ENCODE results near the gene KLHL17. TPM values are rescaled to one million over a fixed set of nuclear protein-coding genes. Genes with fewer than 3 reads are reported as not detected.

The KLHL17 gene
- total RNA-seq, 2 experiments from 2014 or later: 23.6 to 27.1 TPM

DNA sequence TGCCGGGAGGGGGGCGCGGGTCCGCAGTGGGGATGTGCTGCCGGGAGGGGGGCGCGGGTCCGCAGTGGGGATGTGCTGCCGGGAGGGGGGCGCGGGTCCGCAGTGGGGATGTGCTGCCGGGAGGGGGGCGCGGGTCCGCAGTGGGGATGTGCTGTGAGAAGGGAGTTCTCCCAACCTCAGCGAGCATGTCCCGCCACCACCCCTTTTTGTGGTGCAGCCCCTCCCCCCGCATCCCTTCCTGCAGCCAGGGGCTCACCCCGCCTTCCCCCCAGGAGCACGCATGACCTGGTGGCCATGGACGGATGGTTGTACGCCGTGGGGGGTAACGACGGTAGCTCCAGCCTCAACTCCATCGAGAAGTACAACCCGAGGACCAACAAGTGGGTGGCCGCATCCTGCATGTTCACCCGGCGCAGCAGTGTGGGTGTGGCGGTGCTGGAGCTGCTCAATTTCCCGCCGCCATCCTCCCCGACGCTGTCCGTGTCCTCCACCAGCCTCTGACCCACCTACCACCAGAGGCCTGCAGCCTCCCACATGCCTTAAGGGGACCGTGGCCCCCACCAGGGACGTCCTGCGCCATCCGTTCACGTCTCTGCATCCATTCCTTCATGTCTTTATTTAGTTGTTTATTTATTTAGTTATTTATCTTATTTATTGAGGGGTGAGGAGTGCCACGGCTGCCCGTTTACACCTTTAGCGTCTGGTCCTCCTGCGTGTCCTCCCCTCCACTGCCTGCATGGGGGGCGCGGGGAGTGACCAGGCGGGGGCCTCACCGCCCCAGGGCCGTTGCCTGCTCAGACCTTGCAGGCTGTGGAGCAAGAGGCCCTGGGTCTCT lies 4.5 kb downstream of the KLHL17 start:
- CTCF ChIA-PET: no interaction called here
- H3K4me3 Mint-ChIP-seq: no peak overlapping the region

DNA sequence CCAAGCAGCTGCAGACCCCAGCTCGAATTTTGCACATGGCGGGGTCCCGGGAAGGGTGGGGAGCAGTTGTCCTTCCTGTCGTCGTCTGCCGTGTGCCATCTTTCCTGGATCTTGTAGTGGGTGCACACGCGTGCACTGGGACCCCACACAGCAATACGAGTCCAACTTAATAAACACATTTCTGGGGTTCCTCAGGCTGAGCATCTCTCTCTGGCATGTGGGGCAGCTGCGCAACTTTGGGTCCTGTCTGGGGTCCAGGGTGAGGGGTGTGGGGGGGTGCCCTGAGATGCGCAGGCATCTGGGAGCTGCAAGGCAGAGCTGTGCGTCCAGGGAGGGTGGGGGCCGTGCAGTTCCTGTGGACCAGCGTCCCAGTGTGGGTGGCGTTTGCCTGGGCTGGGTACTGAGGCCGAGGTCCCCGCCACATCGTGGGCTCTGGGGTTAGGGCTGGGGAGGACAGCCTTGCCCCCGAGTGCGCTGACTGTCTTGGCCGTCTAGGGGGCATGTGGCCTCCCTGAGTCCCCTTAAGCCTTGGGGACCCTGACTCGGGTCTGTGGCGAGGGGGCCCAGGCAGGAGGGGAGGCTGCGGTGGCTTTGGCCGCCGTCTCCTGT lies 5.2 kb downstream of the KLHL17 start:
- H3K27ac Mint-ChIP-seq: no peak overlapping the region
- H3K4me3 Mint-ChIP-seq: peak overlapping the region; percentile 38
- H3K27me3 Mint-ChIP-seq: peaks cover 11% of the 10 kb centered on the region
- peaks cover 17% of the 10 kb centered on the region for H3K4me1 Mint-ChIP-seq
- H3K9me3 Mint-ChIP-seq: peaks cover 3% of the 10 kb centered on the region
- DNase-seq: no peak
- POLR2A ChIA-PET: no interaction called here
- CTCF ChIA-PET: no interaction called here
- H3K36me3 Mint-ChIP-seq (ENCODE audit: low read depth): peaks cover 3% of the 10 kb centered on the region

More for the DNA sequence above, 4.5 kb downstream of the KLHL17 start:
- Mint-ChIP-seq H3K9me3 (peaks cover 3% of the 10 kb centered on the region), H3K4me1 (peaks cover 21% of the 10 kb centered on the region), H3K36me3 (ENCODE audit: low read depth) (peaks cover 3% of the 10 kb centered on the region), H3K27me3 (peaks cover 11% of the 10 kb centered on the region), H3K27ac (no peak overlapping the region)
- DNase-seq: no peak
- POLR2A ChIA-PET: no interaction called here

DNA sequence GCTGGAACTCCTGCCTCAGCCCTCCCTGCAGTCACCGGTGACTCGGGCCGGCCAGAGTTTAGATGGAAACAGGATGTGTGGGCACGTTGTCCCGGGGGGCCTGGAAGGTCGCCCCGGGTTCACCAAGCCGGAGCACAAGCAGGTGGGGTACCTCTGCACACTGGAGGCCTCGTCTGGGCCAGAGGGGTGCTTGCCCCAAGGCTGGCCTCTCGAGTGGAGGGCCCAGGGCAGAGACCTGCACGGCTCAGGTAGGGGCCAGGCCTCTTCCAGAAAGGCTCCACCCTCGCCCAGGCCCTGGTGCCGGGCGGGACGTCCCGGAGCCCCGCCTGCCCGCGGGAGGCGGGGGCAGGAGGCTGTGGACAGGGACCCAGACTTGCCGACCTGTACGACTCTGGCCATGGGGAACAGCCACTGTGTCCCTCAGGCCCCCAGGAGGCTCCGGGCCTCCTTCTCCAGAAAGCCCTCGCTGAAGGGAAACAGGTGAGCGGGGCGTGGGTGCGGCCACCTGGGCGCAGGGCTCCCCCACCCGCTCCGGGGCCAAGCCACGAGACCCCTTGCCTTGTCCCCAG lies 5.8 kb downstream of the KLHL17 start, which contains the start of gene PLEKHN1:
Gene PLEKHN1 (plus strand): TSS at position 348 of the 569 bp plus-strand sequence. CDS start 50 bp downstream, at position 398.
- H3K4me3 Mint-ChIP-seq: peak within 1 kb of the TSS; percentile 76
- H3K27ac Mint-ChIP-seq: peak within 1 kb of the TSS; percentile 79
- peaks cover 3% of the 10 kb centered on the region for H3K36me3 Mint-ChIP-seq (ENCODE audit: low read depth)
- peaks cover 11% of the 10 kb centered on the region for H3K27me3 Mint-ChIP-seq
- POLR2A ChIA-PET: no interaction called here
- peaks cover 3% of the 10 kb centered on the region for H3K9me3 Mint-ChIP-seq
- peaks cover 17% of the 10 kb centered on the region for H3K4me1 Mint-ChIP-seq
- no peak for DNase-seq
- CTCF ChIA-PET: interaction anchor here (0.6 to 0.9 kb wide), 2 partner anchors 17 to 59 kb away, joined by 3 read pairs; no protein-coding TSS in a partner anchor

DNA sequence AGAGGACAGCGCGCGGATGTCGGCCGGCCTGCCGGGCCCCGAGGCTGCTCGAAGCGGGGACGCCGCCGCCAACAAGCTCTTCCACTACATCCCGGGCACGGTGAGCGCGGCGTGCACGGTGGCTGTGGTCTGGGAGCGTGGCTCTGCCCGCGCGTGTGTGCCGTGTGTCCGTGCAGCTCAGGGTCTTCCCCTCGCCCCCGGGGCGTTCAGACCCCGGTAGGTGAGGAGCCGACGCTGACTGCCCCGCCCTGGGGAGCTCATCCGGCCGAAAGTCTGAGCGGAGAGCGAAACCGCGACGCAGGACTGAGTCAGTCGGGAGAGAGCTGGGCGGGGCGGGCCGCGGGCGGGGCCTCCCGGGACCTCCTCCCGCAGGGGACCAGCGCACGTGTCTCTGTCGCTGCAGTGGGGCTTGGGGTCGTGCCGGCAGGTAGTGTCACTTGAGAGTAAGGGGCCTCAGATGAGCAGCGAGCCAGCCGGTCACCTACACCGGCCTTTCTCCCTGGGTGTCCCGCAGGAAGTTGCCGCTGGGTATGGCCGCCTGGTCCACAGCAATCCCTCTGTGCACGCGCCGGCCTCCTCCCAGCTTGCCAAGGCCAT lies 6.4 kb downstream of the KLHL17 start:
- ChIA-PET CTCF (interaction anchor here (0.6 to 1.7 kb wide), 4 partner anchors 10 to 59 kb away, joined by 3 to 8 read pairs (median 3); partner anchors contain the start of gene PERM1), POLR2A (no interaction called here)
- Mint-ChIP-seq H3K4me1 (peaks cover 13% of the 10 kb centered on the region), H3K27ac (peak overlapping the region; percentile 79), H3K36me3 (ENCODE audit: low read depth) (peaks cover 3% of the 10 kb centered on the region), H3K9me3 (peaks cover 3% of the 10 kb centered on the region), H3K4me3 (peak overlapping the region; percentile 76), H3K27me3 (peaks cover 11% of the 10 kb centered on the region)
- DNase-seq: peak; percentile 83

DNA sequence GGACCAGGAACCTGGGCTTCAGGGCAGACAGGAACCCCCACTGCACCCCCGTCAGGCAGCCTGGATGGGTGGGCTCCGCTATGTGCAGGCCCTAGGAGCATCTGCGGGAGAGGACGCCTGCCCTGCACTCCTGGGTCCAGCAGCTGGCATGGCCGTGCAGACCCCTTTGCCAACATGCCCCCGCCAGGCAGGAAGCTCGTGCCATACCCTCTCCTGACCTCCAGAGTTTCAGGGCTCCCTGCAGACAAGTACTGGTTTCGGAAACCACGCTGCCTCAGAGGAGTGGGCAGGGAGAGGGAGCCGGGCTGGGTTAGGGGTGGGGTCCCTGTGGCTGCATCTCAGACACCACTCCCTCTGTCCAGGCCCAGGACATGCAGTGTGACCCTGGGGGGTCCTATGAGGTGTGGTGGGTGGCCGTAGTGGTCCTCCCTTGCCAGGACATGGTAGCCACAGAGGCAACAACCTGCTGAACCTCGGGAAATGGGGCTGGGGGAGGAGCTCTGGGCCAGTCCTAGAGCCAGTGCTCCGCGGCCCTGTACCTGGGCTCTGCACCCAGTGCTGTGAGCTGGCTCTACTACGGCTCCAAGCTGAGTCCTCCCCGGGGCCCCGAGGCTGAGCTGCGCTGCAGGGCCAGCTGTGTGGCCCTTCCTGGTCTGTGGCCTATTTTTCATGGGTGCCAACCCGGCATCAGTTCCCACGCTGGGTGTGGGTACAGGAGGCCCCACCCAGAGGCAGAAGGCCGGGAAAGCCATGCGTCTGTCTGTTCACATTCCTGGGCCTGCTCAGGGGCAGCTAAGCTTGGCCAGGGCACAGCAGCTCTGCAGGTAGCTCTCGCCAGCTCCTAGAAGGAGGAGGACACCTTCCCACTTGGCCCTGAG lies 7.3 kb downstream of the KLHL17 start:
- Mint-ChIP-seq H3K9me3 (peaks cover 3% of the 10 kb centered on the region), H3K4me3 (no peak overlapping the region), H3K27ac (no peak overlapping the region), H3K36me3 (ENCODE audit: low read depth) (no peaks in the 10 kb centered on the region), H3K27me3 (peaks cover 11% of the 10 kb centered on the region), H3K4me1 (peaks cover 10% of the 10 kb centered on the region)
- ChIA-PET POLR2A (no interaction called here), CTCF (interaction anchor here (1.1 to 1.7 kb wide), 3 partner anchors 9 to 25 kb away, joined by 3 to 8 read pairs (median 3); partner anchors contain the start of gene PERM1)
- DNase-seq: no peak

DNA sequence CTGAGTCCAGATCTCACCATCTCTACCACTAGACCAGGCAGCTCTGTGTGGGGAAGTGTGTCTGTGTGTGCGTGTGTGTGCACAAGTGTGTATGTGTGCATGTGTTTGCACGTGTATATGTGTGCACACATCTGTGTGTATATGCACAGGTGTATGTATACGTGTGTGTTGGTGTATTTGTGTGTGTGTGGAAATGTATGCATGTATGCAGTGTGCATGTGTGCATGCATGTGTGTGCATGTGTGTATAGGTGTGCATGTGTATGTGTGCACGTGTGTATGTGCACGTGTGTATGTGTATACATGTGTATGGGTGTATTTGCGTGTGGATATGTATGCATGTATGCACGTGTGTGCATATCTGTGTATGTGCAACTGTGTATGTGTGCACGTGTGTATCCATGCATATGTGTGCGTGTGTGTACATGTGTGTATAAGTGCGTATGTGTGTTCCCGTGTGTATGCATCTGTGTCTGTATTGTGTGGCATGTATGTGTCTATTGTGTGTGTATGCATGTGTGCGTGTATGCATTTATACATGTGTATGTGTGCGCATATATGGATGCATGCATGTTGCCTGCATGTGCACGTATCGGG lies 9.0 kb downstream of the KLHL17 start:
- Mint-ChIP-seq H3K9me3 (peaks cover 3% of the 10 kb centered on the region), H3K27ac (no peak overlapping the region), H3K27me3 (peaks cover 11% of the 10 kb centered on the region), H3K4me1 (peaks cover 10% of the 10 kb centered on the region), H3K36me3 (ENCODE audit: low read depth) (no peaks in the 10 kb centered on the region), H3K4me3 (no peak overlapping the region)
- ChIA-PET CTCF (interaction anchor here (0.5 kb wide), 1 partner anchor 54 kb away, joined by 3 read pairs; no protein-coding TSS in a partner anchor), POLR2A (no interaction called here)
- no peak for DNase-seq

DNA sequence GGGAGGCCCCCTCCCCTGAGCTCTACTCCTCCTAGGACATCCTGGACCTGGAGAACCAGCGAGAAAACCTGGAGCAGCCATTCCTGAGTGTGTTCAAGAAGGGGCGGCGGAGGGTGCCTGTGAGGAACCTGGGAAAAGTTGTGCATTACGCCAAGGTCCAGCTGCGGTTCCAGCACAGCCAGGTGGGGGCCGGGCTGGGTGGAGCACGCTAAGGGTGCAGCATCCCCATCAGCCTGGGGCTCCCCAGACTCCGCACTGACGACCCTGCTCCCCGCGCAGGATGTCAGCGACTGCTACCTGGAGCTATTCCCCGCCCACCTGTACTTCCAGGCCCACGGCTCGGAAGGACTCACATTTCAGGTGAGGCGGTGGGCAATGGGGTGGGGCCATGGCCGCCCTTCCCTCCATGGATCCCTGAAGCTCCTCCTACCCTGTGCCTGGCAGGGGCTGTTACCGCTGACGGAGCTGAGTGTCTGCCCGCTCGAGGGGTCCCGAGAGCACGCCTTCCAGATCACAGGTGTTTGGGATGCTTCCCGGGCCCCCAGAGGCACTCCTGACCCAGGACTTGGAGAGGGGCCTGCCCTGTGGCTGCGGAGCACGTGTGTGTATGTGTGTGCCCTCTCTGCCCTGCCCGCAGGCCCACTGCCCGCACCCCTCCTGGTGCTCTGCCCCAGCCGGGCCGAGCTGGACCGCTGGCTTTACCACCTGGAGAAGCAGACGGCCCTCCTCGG lies 10.0 kb downstream of the KLHL17 start:
- ChIA-PET POLR2A (no interaction called here), CTCF (interaction anchor here (0.8 kb wide), 1 partner anchor 66 kb away, joined by 3 read pairs; no protein-coding TSS in a partner anchor)
- no peaks in the 10 kb centered on the region for H3K36me3 Mint-ChIP-seq (ENCODE audit: low read depth)
- H3K9me3 Mint-ChIP-seq: peaks cover 3% of the 10 kb centered on the region
- peaks cover 10% of the 10 kb centered on the region for H3K4me1 Mint-ChIP-seq
- no peak overlapping the region for H3K27ac Mint-ChIP-seq
- no peak overlapping the region for H3K4me3 Mint-ChIP-seq
- H3K27me3 Mint-ChIP-seq: peaks cover 11% of the 10 kb centered on the region
- no peak for DNase-seq

DNA sequence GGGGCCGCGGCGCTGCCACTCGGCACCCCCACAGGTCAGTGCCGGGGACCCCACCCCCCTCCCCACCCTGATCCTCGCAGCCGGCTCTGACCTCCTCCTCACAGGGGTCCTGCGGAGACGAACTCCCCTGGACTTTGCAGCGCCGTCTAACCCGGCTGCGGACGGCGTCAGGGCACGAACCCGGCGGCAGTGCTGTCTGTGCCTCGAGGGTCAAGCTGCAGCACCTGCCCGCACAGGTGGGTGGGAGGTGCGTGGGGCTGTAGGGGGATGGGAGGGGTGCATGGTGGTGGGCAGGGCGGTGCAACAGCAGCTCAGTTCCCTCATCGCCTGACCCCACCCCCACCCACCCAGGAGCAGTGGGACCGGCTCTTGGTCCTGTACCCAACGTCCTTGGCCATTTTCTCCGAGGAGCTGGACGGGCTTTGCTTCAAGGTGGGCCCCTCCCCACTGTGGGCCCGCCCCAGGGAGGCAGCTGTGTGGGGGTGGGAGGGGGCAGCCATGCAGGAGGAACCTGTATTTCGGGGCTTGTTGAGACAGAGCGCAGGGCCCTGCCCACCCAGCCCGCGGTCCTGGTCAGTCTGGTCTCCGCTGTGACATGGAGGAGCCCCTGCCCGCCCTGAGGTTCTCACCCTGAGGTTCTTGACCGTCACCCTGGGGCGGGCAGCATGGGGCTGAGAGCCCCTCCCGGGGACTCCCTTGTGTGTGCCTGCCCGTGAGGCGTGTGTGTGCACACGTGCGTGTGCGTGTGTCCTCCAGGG lies 10.8 kb downstream of the KLHL17 start:
- CTCF ChIA-PET: interaction anchor here (1.4 kb wide), 1 partner anchor 45 kb away, joined by 3 read pairs; no protein-coding TSS in a partner anchor
- Mint-ChIP-seq H3K36me3 (ENCODE audit: low read depth) (no peaks in the 10 kb centered on the region), H3K9me3 (peaks cover 3% of the 10 kb centered on the region), H3K4me3 (no peak overlapping the region), H3K4me1 (peaks cover 8% of the 10 kb centered on the region), H3K27me3 (peaks cover 11% of the 10 kb centered on the region), H3K27ac (no peak overlapping the region)
- POLR2A ChIA-PET: no interaction called here
- DNase-seq: no peak

DNA sequence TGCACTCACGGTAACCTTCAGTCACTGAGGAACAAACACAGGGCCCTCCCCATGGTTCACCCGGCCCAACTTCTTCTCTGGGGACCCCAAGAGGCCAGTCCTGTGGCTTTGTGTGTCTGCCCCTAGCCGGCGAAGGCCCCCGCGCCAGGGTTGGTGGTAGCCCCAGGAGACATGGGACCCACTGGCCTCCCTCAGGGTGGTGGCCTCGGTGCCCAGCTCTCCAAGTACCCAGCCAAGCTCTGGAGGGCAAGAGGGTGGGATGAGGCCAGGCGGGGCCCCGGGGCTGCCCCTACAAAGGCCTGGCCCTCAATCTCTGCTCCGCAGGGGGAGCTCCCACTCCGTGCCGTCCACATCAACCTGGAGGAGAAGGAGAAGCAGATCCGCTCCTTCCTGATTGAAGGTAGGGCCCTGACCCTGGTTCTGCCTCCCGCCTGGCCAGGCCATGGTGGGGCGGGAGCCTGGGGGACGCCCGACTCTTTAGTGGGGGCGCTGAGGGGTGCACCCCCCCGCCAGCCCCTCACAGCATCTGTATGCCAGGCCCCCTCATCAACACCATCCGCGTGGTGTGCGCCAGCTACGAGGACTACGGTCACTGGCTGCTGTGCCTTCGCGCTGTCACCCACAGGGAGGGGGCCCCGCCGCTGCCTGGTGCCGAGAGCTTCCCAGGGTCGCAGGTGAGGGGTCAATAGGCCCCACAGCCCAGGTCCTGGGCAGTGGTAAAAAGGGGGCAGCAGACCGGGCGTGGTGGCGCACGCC lies 11.5 kb downstream of the KLHL17 start:
- no peak for DNase-seq
- Mint-ChIP-seq H3K27ac (no peak overlapping the region), H3K27me3 (peaks cover 11% of the 10 kb centered on the region), H3K4me1 (peaks cover 7% of the 10 kb centered on the region), H3K9me3 (peaks cover 3% of the 10 kb centered on the region), H3K36me3 (ENCODE audit: low read depth) (no peaks in the 10 kb centered on the region), H3K4me3 (no peak overlapping the region)
- ChIA-PET CTCF (interaction anchor here (0.9 to 1.4 kb wide), 3 partner anchors 8 to 46 kb away, joined by 3 to 5 read pairs (median 3); no protein-coding TSS in a partner anchor), POLR2A (no interaction called here)

DNA sequence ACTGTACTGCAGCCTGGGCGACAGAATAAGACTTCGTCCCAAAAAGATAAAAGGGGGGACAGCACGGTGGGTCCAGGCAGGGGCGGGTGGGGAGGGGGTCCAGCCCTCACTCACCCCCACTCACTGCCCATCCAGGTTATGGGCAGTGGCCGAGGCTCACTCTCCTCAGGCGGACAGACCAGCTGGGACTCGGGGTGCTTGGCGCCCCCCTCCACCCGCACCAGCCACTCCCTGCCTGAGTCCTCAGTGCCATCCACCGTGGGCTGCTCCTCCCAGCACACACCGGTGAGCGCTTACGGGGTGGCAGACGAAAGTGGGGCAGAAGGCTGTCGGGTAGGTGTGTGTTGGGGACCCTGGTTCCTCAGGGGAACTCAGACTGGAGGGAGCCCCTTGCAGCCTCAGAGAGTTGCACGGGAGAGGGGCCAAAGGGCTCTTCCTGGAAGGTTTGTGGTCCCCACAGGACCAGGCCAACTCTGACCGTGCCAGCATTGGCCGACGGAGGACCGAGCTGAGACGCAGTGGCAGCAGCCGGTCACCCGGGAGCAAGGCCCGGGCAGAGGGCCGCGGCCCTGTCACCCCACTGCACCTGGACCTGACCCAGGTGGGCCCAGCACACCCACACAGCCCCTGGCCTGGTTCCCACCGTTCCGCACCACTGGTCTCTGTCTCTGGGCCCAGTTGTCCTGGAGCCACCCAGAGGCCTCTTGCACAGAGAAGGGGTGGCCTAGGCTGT lies 12.5 kb downstream of the KLHL17 start:
- Mint-ChIP-seq H3K36me3 (ENCODE audit: low read depth) (no peaks in the 10 kb centered on the region), H3K9me3 (peaks cover 3% of the 10 kb centered on the region), H3K27ac (no peak overlapping the region), H3K27me3 (peaks cover 11% of the 10 kb centered on the region), H3K4me1 (peaks cover 3% of the 10 kb centered on the region), H3K4me3 (no peak overlapping the region)
- no peak for DNase-seq
- POLR2A ChIA-PET: no interaction called here
- CTCF ChIA-PET: interaction anchor here (0.9 to 1.0 kb wide), 2 partner anchors 9 to 11 kb away, joined by 3 to 5 read pairs; no protein-coding TSS in a partner anchor

All from activated CD4-positive, alpha-beta T cell treated with anti-CD3 and anti-CD28 coated beads, Interleukin-2, amount 10 ng/mL, durations not matched to agents 7 days and 5 days (primary cell).